ENCODE results near the gene FADS3.

DNA sequence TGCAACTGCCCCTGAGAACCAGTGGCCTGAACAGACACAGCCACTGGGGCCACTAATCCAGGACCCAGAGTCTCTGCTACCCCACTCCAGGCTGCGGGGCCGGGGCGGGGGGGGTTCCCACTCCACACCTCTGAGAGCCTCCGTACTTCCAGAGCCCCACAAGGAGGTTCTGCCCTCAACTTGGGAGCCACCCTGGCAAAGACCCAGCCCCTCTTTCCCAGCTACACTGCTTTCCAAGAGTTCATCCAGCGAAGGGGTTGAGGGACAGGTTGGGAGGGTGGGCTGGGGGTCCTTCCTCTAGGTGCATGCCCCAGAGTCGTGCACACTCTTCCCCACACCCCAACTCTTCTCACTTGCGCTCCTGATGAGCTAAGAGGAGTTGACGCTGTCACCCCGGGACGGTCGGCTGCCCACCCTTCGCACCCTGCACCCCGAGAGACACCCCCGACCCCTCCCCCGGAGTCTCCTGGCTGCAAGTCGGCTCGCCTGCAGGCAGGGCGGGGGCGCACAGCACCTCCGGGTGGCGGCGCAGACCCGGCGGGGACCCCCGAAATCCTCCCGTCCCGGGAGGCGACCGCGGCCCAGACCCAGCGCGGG is 25.5 kb upstream of the FADS3 start:
- TF ChIP-seq POLR2AphosphoS5 (IDR thresholded peaks at IDR 0.05; ENCODE audit: low read depth, low read length): no peak
- no peak for TF ChIP-seq TAF1 (IDR thresholded peaks at IDR 0.05; ENCODE audit: borderline replicate concordance, low read depth, low read length)

Measured in GM12892 (cell line).